GM18520 (cell line): ENCODE results near the gene FHDC1.

Experiments used
- ATAC-seq: cut with Tn5 transposase; IDR thresholded peaks from one replicate; pipeline ENCODE4 v1.9.1; 2021; ENCODE audit not compliant: unreplicated experiment

The FHDC1 gene

GRCh38 chr4:152957437-152958171, 21.5 kb downstream of the FHDC1 start:
- peak; percentile 46 for ATAC-seq

DNA sequence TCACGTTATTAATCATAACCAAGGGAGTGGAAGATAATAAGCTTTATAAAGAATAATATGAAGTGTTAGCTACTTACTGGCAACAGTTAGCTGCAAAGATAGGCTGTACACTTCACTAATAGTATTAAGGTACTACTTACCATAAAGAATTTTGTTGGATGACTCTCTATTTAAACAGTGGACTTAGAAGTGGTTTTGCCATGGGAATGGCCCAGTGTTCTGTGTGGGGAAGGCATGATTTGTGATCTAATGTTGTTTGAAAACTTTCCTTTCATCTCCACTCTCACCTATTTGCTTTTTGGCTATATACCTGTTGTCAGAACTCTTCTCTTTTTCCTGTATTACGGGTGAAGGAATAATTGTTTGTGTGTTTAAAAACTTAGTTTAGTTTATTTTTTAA, 23.0 kb downstream of the FHDC1 start:
- no peak for ATAC-seq

GRCh38 chr4:152960082-152960481, 24.0 kb downstream of the FHDC1 start:
- no peak for ATAC-seq

- ATAC-seq = no peak
These were observed 25.1 kb downstream of the FHDC1 start for GRCh38 chr4:152961014-152961772.

- ATAC-seq = no peak
These were observed 25.6 kb downstream of the FHDC1 start for GRCh38 chr4:152961773-152962115.

DNA sequence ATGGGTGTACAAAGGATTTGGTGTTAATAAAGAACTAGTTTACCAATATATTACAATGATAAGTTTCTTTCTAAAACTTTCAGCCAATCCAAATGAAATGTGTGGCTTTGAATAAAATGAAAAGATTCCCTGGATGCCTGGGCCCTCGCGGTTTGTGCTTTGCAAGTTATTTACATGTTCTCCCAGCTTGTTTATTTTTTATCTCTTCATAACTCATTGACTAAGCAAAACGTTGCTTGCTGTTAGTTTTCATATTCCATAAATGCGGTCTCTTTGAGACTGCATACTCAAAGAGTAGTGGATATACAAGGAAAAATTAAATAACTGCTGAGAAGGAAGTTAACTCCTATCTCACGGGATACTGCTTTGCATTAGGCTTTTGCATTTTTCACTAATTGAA, 26.0 kb downstream of the FHDC1 start:
- ATAC-seq = no peak

DNA sequence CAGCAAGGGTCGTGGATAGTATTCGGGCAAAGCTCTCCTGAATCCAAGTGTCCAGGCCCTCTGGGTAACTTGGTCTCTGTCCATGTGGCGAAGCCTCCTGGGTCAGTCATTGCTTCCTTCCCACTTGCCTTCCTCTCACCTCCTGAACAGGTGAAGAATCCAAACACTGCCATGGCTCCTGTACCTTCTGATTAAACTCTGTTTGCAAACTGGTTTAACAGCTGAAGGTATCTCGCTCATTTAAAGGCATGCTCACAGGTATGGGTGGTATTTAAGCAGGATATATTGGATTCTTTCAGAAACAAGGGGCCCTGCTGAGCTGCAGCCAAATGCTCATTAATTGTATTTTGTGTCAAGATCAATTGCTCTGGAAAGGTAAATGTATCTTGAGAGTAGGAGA, 28.2 kb downstream of the FHDC1 start:
- no peak for ATAC-seq

GRCh38 chr4:152965611-152966010, 29.5 kb downstream of the FHDC1 start:
- ATAC-seq = peak; percentile 84

DNA sequence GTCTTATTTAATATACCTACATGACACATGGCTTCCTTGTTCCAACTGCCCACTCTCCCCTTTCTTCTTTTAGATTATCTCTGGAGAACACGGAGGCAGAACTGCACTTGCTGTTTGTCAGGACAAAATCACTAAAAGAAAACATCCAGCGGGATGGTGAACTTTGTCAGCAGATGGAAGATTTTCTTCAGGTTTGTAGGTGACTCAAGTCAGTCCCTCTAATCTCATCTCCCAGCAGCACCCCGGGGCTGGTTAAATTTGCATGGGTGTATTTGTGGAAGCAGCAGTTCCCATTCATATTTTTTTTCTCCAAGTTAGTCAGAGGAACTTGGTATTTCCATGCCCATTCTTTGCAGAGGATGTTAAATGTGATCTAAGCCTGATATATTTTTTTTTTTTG, 31.8 kb downstream of the FHDC1 start:
- ATAC-seq = no peak

- no peak for ATAC-seq
These were observed 32.8 kb downstream of the FHDC1 start for GRCh38 chr4:152968806-152969394.

DNA sequence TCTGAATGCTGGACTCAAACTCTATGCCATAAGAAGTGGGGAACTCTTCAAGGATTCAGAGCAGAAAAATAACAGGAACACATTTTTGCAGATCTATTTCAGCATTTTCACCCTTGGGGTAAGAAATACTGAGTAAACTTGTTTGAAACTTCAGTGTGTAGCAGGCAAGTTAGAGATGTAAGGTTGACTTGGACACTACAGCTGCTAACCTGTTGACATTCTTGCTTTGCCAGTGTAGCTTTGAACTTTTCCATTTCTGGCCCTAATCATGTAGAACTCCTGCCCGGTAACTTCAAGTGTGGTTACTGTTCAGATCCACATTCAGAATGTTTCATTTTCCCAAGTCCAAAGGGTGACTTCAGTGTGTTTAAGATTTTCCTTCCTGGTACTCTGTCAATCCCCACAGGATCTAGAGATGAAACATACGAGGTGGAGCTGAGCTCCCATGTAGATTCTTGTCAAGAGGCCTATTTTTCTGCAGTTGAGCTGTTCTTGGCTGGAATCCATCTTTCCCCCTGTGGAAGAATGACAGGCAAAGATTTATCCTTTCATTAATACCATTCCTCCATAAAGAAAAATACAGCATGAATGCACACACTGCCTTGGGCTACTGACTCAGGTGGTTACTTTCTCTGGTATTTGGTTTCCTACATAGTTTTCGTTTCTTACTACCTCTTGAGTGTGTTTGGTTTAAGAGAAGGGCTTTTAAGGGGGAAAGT, 34.1 kb downstream of the FHDC1 start:
- ATAC-seq = no peak

DNA sequence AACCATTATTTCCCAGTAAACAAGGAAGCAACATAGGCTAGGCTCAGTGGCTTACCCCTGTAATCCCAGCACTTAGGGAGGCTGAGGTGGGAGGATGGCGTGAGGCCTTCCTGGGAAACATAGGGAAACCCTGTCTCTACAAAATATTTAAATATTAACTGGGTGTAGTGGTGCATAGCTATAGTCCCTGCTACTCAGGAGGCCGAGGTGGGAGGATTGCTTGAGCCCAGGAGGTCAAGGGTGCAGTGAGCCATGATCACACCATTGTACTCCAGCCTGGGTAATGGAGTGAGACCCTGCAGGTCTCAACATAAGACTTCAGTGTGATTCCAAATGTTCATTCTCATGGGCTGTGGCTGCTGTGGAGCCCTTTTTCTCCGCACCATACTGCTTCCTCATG, 34.9 kb downstream of the FHDC1 start:
- no peak for ATAC-seq

- ATAC-seq = no peak
These were observed 36.9 kb downstream of the FHDC1 start for GRCh38 chr4:152972821-152973628.

DNA sequence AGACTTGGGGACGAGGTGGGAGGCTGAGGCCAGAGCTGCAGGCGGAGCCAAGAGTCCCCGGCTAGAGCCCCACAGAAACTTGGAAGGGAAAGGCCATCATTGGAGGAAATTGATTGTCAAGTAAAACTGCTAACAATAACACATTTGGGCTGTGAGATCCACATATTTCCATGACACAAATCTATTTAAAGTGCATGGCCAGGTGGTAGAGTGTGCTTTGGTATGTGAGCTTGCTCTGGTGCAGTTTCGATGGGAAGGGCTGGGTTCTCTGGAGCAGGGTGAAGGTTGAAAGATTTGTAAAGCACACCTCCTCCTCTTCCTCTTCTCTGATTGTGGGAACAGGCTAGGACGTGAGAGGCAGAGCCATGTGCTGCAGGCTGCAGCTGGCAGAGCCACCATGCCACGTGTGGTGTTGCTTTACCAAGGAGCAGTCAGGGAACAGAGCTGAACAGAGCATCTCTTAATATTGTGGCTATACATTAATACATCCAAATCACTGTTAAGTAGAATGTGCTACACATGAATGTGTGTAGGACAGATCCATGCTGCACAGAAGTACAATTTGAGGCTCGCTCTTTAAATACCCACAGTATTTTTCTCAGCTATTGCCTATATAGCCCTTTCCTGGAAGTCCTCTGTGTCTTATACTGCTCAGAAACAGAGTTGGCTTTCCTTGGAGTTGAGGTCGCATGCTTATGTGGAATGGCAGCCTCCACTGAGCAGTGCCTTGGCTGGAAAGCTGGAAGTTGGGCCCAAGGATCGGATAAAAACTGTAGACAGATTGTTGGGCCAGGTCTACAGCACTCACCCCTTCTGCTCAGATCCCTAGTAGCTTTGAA, 37.7 kb downstream of the FHDC1 start:
- ATAC-seq = no peak

- ATAC-seq = no peak
These were observed 38.6 kb downstream of the FHDC1 start for GRCh38 chr4:152974468-152975379.

DNA sequence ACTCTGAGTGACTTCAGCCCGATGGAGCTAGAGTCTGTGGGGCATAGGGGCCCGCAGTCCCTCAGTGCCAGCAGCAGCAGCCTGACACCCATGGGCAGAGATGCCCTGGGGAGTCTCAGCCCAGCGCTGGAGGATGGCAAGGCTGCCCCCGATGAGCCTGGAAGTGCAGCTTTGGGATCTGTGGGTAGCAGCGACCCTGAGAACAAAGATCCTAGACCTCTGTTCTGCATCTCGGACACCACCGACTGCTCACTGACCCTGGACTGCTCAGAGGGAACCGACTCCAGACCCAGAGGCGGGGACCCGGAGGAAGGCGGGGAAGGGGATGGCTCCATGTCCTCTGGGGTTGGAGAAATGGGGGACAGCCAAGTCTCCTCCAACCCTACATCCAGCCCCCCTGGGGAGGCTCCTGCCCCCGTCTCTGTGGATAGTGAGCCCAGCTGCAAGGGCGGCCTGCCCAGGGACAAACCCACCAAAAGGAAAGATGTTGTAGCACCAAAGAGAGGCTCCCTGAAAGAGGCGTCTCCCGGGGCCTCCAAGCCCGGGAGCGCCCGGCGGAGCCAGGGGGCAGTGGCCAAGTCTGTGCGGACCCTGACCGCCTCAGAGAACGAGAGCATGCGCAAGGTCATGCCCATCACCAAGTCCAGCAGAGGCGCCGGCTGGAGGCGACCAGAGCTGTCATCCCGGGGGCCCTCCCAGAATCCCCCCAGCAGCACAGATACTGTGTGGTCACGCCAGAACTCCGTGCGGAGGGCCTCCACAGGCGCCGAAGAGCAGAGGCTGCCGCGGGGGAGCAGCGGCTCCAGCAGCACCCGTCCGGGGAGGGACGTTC, 39.5 kb downstream of the FHDC1 start:
- ATAC-seq = no peak

DNA sequence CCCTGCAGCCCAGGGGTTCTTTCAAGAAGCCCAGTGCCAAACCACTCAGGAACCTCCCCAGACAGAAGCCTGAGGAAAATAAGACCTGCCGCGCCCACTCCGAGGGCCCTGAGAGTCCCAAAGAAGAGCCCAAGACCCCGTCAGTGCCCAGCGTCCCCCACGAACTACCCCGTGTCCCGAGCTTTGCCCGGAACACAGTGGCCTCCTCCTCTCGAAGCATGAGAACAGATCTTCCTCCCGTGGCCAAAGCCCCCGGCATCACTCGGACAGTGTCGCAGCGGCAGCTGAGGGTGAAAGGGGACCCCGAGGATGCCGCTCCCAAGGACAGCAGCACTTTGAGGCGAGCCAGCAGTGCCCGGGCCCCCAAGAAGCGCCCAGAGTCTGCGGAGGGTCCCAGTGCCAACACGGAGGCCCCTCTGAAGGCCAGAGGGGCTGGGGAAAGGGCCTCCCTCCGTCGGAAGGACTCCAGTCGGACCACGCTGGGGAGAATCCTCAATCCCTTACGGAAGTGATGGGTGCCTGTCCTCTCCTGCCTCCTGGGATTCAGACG, 40.2 kb downstream of the FHDC1 start:
- no peak for ATAC-seq
